ENCODE data around the gene NFIB.

Gene NFIB

DNA sequence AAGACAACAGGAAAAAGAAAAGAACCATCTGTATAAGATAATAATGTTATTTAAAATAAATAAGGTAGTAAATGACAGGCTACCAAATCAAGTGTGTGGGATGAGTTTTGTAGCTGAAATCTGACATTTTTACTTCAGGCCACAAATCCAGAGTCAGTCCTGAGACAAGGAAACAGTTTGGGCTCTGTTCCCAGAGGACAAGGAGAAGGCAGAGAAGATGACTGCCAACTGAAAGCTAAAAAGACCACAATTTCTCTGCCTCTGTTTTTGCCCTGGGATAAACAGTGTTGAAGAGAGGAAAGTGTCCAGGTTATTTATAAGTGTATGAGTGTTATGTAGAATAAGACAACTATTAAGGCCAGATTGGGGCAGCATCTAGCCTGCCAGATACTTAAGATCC lies 180.5 kb downstream of the NFIB start:
- TF ChIP-seq, protein P1, sequence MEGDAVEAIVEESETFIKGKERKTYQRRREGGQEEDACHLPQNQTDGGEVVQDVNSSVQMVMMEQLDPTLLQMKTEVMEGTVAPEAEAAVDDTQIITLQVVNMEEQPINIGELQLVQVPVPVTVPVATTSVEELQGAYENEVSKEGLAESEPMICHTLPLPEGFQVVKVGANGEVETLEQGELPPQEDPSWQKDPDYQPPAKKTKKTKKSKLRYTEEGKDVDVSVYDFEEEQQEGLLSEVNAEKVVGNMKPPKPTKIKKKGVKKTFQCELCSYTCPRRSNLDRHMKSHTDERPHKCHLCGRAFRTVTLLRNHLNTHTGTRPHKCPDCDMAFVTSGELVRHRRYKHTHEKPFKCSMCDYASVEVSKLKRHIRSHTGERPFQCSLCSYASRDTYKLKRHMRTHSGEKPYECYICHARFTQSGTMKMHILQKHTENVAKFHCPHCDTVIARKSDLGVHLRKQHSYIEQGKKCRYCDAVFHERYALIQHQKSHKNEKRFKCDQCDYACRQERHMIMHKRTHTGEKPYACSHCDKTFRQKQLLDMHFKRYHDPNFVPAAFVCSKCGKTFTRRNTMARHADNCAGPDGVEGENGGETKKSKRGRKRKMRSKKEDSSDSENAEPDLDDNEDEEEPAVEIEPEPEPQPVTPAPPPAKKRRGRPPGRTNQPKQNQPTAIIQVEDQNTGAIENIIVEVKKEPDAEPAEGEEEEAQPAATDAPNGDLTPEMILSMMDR (IDR thresholded peaks at IDR 0.05; ENCODE audit: insufficient read depth, low read depth, low read length, missing control alignments) = no peak
- no peak overlapping the region for H3K4me3 ChIP-seq (ENCODE audit: low read depth, low read length)
- no peak for DNase-seq (ENCODE audit: low read depth)

DNA sequence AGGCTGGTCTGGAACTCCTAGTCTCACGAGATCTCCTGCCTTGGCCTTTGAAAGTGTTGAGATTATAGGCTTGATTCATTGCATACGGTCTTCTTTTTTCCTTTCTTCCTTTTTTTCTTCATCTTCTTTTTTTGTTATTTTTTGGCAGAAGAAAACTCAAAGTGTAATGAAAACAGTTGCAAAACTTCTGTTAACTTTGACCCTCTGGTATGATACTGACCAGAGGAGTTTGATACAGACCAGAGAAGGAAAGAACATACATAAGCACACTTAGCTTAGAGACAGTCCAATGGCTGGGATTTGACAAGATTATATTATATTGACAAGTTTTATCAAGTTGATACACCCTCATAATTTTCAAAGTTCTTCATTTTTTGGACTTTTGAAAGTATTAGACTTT lies 181.2 kb downstream of the NFIB start:
- TF ChIP-seq, protein P1 (IDR thresholded peaks at IDR 0.05; ENCODE audit: insufficient read depth, low read depth, low read length, missing control alignments) = no peak

DNA sequence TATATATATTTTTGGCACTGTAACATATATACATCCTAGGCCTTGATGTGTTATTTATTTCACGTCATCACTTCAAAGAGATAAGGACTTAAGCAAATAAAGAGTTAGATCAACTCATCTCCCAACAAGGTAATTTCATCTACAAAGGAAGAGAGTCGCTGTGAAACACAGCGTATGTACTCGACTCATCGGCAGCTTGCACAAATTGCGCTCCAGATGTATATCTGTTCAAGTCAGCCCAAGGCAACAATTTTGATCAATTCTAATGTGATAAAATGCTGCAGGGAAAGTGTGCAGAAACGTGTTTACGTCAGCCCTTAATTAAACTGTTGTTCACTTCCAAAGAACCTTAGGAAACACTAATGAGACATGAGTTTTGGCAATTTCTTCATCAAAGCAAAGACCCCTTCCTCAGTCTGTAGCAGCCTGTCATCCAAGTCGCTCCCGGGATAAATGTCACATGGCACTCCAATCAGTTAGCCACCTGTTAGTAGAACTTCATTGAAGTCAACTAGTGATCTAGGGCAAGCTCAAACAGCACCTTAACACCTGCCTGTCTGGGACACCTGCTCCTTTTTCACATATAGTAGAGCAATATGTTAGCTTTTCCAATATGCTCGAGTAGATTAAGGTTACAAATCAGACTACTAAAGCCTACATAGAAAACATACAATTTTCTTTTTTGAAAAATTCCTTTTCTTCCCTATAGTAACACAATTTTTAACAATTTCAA lies 182.4 kb downstream of the NFIB start:
- H3K4me3 ChIP-seq (ENCODE audit: low read depth, low read length) = no peak overlapping the region
- TF ChIP-seq, protein P1 (IDR thresholded peaks at IDR 0.05; ENCODE audit: insufficient read depth, low read depth, low read length, missing control alignments) = no peak
- DNase-seq (ENCODE audit: low read depth) = no peak

More for the DNA sequence above, 181.2 kb downstream of the NFIB start:
- no peak overlapping the region for H3K4me3 ChIP-seq (ENCODE audit: low read depth, low read length)
- DNase-seq (ENCODE audit: low read depth) = no peak

DNA sequence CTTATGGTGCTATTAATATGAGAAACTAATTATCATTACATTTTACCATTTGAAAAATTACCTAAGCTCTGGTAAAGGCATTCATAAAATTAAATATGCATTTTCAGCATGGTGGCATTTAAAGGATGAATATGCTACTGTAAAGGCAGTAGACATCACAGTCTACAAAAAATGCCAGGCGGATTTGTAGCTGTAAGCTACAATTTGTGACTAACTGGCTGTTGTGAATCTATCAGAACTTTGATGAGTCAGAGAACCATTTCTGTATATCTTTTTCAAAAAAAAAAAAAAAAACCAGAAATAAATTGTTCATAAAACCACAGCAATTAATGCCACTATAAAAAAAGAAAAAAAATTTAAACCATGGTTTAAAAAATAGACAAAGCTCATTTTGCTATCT lies 186.3 kb downstream of the NFIB start:
- no peak overlapping the region for H3K4me3 ChIP-seq (ENCODE audit: low read depth, low read length)
- TF ChIP-seq, protein P1 (IDR thresholded peaks at IDR 0.05; ENCODE audit: insufficient read depth, low read depth, low read length, missing control alignments) = no peak
- DNase-seq (ENCODE audit: low read depth) = no peak

DNA sequence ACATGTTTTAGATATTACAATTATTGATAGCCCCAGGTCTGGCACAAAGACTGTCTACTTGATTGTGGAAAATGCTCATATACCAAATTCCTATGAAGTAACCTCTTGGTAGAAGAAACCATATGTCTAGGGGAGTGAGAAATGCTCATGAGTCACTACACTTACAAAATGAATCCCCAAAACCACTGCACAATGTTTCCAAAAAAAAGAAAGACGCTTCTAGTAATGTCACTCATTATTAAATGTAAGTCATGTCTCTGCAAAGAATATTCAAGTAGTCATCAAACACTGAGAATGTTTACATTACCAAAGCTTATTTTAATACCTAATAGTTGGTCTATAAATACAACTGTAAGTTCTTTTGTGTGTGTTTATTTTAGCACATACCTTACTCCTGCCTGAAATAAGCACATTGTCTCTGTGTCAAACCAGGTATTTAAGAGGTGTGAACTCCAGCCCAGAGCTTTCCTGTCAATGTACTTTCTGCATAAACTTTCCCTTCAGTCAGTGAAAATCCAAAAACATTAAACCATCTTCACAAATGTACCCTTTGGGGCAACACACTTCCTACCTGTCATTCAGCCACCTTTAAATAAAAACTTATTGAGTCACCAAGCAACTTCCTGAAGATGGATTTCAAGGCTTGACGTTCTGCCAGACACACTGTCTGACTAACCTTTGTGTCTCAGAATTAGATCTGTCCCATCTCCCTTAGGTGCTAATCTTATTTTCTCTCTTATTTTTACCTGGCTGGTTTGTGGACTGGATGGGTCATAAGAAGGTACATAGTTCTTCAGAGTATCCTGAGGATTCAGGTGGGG lies 194.0 kb downstream of the NFIB start:
- DNase-seq (ENCODE audit: low read depth) = no peak
- TF ChIP-seq, protein P1 (IDR thresholded peaks at IDR 0.05; ENCODE audit: insufficient read depth, low read depth, low read length, missing control alignments) = no peak
- H3K4me3 ChIP-seq (ENCODE audit: low read depth, low read length) = no peak overlapping the region

DNA sequence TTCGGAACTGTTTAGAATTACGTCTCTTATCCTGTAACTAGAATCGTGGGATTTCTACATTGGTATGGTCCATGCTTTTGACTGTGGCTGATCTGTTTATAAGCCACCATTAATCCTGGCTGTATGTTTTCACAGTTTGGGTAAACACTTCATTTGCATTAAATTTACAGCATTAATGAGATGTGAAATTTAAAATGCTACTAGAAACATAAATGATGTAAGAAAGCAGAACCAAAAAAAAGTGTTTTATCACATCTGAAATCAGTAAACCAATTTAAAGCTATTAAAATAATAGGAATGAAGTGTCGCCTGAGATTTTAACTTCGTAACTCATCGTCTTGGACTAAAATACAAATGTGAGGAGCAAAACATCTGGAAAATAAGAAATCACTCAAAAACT lies 201.7 kb downstream of the NFIB start:
- no peak for DNase-seq (ENCODE audit: low read depth)
- TF ChIP-seq, protein P1 (IDR thresholded peaks at IDR 0.05; ENCODE audit: insufficient read depth, low read depth, low read length, missing control alignments) = no peak
- H3K4me3 ChIP-seq (ENCODE audit: low read depth, low read length) = no peak overlapping the region
